Measurements from ENCODE around the gene HLA-C.

HLA-C gene

GRCh38 chr6:31271641-31272357 is at the start of gene HLA-C:
Gene HLA-C, minus strand, starts transcription at chr6:31272092. Its CDS starts 21 bp downstream, at chr6:31272071.
- H2AFZ ChIP-seq (ENCODE audit: low read length): peak within 1 kb of the TSS; percentile 93
- H3K9me2 ChIP-seq (replicated peaks; ENCODE audit: low read depth, low read length): no peaks in the 10 kb centered on the region
- no peaks in the 10 kb centered on the region for H3K9me3 ChIP-seq (ENCODE audit: insufficient read depth, low read depth, low read length)
- 0 out of 2 replicates have a peak, but pooled peaks have one; percentile 19 for TF ChIP-seq CTCF (conservative IDR thresholded peaks at IDR 0.05; ENCODE audit: low read length)
- no peak for TF ChIP-seq EZH2phosphoT487 (IDR thresholded peaks at IDR 0.05; ENCODE audit: borderline replicate concordance)
- H3K36me3 ChIP-seq (ENCODE audit: insufficient read depth, low read length): peaks cover 20% of the 10 kb centered on the region; the same call in 1 of the 2 replicates
- peak within 1 kb of the TSS; percentile 95 for H3K9ac ChIP-seq (ENCODE audit: low read depth, low read length, poor library complexity, severe bottlenecking)
- no peaks in the 10 kb centered on the region for H3K27me3 ChIP-seq (ENCODE audit: insufficient read depth, low read length, poor library complexity, severe bottlenecking)
- H3F3A ChIP-seq (ENCODE audit: low read depth): peaks cover 4% of the 10 kb centered on the region; the same call in 1 of the 2 replicates
- H3K4me2 ChIP-seq (ENCODE audit: low read depth, low read length, poor library complexity, severe bottlenecking): peak within 1 kb of the TSS; percentile 99
- H3K4me1 ChIP-seq (ENCODE audit: insufficient read depth, low read length, poor library complexity, severe bottlenecking): peaks cover 27% of the 10 kb centered on the region
- peaks cover 29% of the 10 kb centered on the region for H3K79me2 ChIP-seq (ENCODE audit: insufficient read depth, low read length)
- peak within 1 kb of the TSS; percentile 80 for H3K4me3 ChIP-seq (ENCODE audit: low read length, poor library complexity, severe bottlenecking)
- H4K20me1 ChIP-seq (ENCODE audit: insufficient read depth, low read length, poor library complexity, severe bottlenecking): peaks cover 28% of the 10 kb centered on the region

GRCh38 chr6:31321005-31321707 is 49.3 kb upstream of the HLA-C start:
- Histone ChIP-seq H3K27me3 (ENCODE audit: insufficient read depth, low read length, poor library complexity, severe bottlenecking) (peaks cover 15% of the 10 kb centered on the region), H3K9me2 (replicated peaks; ENCODE audit: low read depth, low read length) (no peaks in the 10 kb centered on the region), H3F3A (ENCODE audit: low read depth) (no peaks in the 10 kb centered on the region), H3K4me3 (ENCODE audit: low read length, poor library complexity, severe bottlenecking) (no peak overlapping the region), H3K79me2 (ENCODE audit: insufficient read depth, low read length) (no peaks in the 10 kb centered on the region), H3K9ac (ENCODE audit: low read depth, low read length, poor library complexity, severe bottlenecking) (no peak overlapping the region), H4K20me1 (ENCODE audit: insufficient read depth, low read length, poor library complexity, severe bottlenecking) (no peaks in the 10 kb centered on the region), H3K9me3 (ENCODE audit: insufficient read depth, low read depth, low read length) (no peaks in the 10 kb centered on the region), H3K4me2 (ENCODE audit: low read depth, low read length, poor library complexity, severe bottlenecking) (no peak overlapping the region), H3K36me3 (ENCODE audit: insufficient read depth, low read length) (no peaks in the 10 kb centered on the region), H2AFZ (ENCODE audit: low read length) (no peak overlapping the region), H3K4me1 (ENCODE audit: insufficient read depth, low read length, poor library complexity, severe bottlenecking) (no peaks in the 10 kb centered on the region)
- no peak for TF ChIP-seq EZH2phosphoT487 (IDR thresholded peaks at IDR 0.05; ENCODE audit: borderline replicate concordance)
- no peak for TF ChIP-seq CTCF (conservative IDR thresholded peaks at IDR 0.05; ENCODE audit: low read length)

GRCh38 chr6:31317036-31317435 is 45.1 kb upstream of the HLA-C start:
- Histone ChIP-seq H3K4me1 (ENCODE audit: insufficient read depth, low read length, poor library complexity, severe bottlenecking) (no peaks in the 10 kb centered on the region), H3K79me2 (ENCODE audit: insufficient read depth, low read length) (no peaks in the 10 kb centered on the region), H3F3A (ENCODE audit: low read depth) (no peaks in the 10 kb centered on the region), H3K9me2 (replicated peaks; ENCODE audit: low read depth, low read length) (no peaks in the 10 kb centered on the region), H4K20me1 (ENCODE audit: insufficient read depth, low read length, poor library complexity, severe bottlenecking) (no peaks in the 10 kb centered on the region), H3K4me3 (ENCODE audit: low read length, poor library complexity, severe bottlenecking) (no peak overlapping the region), H3K27me3 (ENCODE audit: insufficient read depth, low read length, poor library complexity, severe bottlenecking) (peaks cover 36% of the 10 kb centered on the region), H3K9me3 (ENCODE audit: insufficient read depth, low read depth, low read length) (no peaks in the 10 kb centered on the region), H2AFZ (ENCODE audit: low read length) (no peak overlapping the region), H3K4me2 (ENCODE audit: low read depth, low read length, poor library complexity, severe bottlenecking) (no peak overlapping the region), H3K9ac (ENCODE audit: low read depth, low read length, poor library complexity, severe bottlenecking) (no peak overlapping the region), H3K36me3 (ENCODE audit: insufficient read depth, low read length) (no peaks in the 10 kb centered on the region)
- no peak for TF ChIP-seq EZH2phosphoT487 (IDR thresholded peaks at IDR 0.05; ENCODE audit: borderline replicate concordance)
- no peak for TF ChIP-seq CTCF (conservative IDR thresholded peaks at IDR 0.05; ENCODE audit: low read length)

All from Loucy (cell line).